GM15510 (cell line): ENCODE data around the gene SNX30.

ENCODE experiments used
- POLR2A ChIP-seq: IDR thresholded peaks from 3 replicates; pipeline ENCODE4 v1.6.1; 2011; ENCODE audit warnings: borderline replicate concordance; ENCODE audit not compliant: insufficient read length; ENCODE audit errors: extremely low read depth

The SNX30 gene

GRCh38 chr9:112743216-112743836 is 7.2 kb upstream of the SNX30 start:
- TF ChIP-seq POLR2A, result no peak

GRCh38 chr9:112744177-112744576 is 6.4 kb upstream of the SNX30 start:
- TF ChIP-seq POLR2A, result no peak

DNA sequence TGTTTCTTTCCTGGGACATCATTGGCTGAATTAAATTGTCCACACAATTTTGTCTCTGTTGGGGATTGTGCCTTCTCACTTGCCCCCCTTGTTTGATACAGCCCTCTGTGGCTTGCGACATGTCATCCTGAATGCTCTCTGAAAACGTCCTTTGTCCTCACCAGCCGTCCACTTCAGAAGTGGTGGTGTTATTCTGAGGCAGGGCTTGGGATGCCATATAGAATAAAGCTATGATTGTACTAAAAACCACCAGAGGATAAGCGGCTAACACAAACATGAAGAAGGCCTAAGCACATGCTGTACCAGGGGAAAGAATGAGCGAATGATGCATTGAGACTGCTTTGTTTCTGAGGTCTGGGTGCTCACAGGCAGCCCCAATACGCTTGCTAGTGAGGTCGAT is 3.5 kb upstream of the SNX30 start:
- TF ChIP-seq POLR2A, result no peak

DNA sequence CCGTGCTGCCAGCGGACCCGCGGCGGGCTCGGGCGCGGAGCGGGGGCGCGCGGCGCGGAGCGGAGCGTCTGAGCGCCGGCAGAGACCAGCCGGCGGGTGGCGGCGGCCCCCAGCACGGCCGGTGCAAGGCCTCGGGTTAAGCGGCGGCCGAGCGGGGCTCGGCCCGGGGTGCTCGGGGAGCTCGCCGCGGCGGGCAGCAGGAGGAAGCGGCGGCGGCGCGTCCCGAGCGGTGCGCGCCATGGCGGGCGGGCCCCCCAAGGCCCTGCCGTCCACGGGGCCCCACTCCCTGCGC is 150 bp downstream of the SNX30 start:
- TF ChIP-seq POLR2A, result no peak

GRCh38 chr9:112751056-112751795 is 666 bp downstream of the SNX30 start:
- TF ChIP-seq POLR2A, result no peak

DNA sequence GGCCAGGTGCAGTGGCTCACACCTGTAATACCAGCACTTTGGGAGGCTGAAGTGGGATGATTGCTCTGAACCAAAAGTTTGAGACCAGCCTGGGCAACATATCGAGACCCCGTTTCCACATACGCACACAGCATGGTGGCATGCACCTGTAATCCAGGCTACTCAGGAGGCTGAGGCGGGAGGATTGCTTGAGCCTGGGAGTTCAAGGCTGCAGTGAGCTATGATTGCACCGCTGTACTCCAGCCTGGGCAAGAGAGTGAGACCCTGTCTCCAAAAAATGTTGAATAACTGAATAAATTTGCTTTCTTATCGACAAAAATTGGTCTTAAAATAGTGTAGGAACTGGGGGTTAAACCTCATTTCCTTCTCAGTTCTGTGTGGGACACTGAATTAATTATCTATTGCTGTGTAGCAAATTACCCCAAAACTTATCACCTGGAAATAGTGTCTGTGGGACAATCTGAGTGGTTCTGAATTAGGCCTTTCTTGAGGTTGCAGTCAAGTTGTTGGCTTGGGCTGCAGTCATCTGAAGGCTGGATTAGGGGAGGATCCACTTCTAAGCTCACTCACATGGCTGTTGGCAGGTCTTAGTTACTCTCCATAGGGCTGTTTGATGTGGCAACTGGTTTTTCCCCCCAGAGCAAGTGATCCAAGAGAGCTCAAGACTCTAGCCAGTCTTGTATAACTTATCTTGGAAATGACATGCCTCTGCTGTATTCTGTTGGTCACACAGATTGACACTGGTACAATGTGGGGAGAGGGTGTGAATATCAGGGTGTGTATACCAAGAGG is 2.0 kb downstream of the SNX30 start:
- no peak for TF ChIP-seq POLR2A

DNA sequence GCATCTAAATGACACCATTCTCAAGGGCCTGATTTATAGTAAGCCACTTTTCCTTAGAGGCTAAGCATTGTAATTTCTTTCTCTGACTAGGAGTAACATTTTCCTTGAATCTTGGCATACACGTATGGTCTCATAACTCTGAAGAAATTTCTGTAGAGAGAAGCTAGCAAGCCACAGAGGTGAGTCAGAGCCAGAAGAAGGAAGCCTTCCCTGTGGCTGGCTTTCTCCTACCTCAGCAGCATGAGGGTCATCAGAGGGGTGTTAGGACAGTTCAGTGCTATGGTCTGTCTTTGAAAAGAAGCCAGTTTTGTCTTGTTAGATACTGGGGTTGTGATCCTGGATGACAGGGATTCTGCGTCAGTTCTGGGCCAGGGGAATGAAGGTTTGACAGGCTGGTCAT is 3.2 kb downstream of the SNX30 start:
- no peak for TF ChIP-seq POLR2A

DNA sequence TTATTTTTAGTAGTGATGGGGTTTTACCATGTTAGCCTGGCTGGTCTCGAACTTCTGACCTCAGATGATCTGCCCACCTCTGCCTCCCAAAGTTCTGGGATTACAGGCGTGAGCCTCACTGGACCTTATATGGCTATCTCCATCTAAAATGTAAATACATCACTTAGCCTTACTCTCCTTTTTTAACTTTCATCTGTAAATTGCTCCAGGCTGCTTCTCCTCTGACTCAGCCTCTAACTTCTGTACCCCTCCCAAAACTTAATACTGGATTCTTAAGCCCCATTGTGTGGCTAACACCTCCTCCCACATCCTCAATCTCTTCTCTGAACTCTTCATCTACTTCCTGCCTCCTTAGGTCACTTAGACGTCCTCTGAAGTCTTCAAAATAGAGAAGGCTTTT is 4.0 kb downstream of the SNX30 start:
- no peak for TF ChIP-seq POLR2A

DNA sequence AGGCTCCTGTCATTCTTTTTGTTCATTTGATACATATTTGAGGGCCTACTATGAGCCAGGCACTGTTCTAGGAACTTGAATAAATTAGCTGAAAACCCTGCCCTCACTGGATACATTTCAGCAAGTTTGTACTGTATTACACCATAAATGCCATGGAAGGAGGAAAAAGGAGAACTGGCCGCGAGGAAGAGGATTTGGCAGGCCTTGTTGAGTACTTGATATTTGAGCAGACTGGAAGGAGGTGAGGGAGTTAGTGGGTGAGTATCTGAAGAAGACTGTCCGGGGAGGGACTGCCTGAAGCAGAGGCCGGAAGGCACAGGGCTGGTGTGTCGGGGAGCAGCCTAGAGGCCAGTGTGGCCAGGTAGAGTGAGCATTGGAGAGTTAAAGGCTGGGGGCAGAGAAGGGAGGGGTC is 4.5 kb downstream of the SNX30 start:
- no peak for TF ChIP-seq POLR2A

GRCh38 chr9:112755675-112756074 is 5.1 kb downstream of the SNX30 start:
- TF ChIP-seq POLR2A, result no peak

DNA sequence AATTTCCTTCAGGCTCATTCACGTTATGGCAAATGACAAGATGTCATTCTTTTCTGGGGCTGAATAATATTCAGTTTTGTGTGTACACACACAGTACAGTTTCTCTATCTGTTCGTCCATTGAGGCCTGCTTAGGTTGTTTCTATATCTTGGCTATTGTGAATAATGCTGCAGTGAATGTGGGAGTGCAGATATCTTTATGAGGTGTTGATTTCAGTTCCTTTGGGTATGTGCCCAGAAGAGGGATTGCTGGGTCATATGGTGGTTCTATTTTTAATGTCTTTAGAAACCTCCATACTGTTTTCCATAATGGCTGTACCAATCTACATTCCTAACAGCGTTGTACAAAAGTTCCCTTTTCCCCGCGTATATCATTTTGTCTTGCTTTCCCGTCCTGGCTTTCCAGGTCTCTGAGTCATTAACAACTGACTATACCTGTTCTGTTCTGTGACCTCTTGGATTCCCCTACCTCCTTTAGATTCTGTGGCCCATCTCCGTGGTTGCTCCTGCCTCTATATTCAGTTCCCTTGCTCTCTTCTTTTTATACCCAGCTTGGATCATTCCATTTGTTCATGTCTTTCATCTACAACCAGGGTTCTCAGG is 6.8 kb downstream of the SNX30 start:
- no peak for TF ChIP-seq POLR2A

GRCh38 chr9:112757940-112758339 is 7.4 kb downstream of the SNX30 start:
- TF ChIP-seq POLR2A, result no peak

- no peak for TF ChIP-seq POLR2A
Measured at GRCh38 chr9:112760821-112761220, 10.3 kb downstream of the SNX30 start.

- no peak for TF ChIP-seq POLR2A
Measured at GRCh38 chr9:112761912-112762655, 11.5 kb downstream of the SNX30 start.
